ENCODE data around the gene PLSCR3.

PLSCR3 gene

DNA sequence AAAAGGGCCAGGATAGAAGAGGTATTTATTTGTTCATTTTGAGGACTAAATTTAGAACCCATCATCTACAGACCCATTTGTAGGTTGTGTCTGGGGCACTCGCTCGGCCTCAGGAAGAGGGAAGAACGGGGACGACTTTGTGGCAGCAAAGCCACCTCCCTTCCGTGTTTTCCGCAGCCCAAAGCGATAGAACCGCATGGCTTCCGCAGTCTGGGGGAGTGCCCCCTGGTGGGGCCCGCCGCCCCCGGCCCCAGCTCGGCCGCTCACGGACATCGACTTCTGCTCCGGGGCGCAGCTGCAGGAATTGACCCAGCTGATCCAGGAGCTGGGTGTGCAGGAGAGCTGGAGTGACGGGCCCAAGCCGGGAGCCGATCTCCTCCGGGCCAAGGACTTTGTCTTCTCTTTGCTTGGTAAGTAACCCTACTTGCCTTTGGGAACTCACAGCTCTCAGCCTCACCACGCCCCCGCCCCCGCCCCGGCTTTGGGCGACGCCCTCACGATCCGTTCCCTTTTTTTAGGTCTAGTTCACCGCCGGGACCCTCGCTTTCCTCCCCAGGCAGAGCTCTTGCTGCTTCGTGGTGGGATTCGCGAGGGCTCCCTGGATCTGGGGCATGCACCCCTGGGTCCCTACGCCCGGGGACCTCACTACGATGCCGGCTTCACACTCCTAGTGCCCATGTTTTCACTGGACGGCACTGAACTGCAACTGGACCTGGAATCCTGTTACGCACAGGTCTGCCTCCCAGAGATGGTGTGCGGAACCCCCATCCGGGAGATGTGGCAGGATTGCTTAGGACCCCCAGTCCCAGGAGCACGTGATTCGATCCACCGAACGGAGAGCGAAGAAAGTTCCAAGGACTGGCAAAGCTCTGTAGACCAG, 41.6 kb upstream of the PLSCR3 start:
- peak overlapping the region; percentile 62 to 95 (median 86) for H3K4me3 ChIP-seq (ENCODE audit: control insufficient read depth in 1 of 7, extremely low read depth in 1 of 7, insufficient read depth in 4 of 7, low read depth in 2 of 7, low read length in 6 of 7)
- ChIA-PET POLR2A (interaction anchor here (0.9 to 2.4 kb wide), 3 partner anchors 11 to 123 kb away, joined by 3 to 28 read pairs (median 6); partner anchors contain the start of genes POLR2A and TNFSF13), CTCF (interaction anchor here (0.6 to 3.9 kb wide), 33 partner anchors 10 to 679 kb away, joined by 3 to 29 read pairs (median 5); partner anchors contain the start of genes PLSCR3, POLR2A, SENP3 and SPEM2)
- no peaks in the 10 kb centered on the region for H3K9me3 ChIP-seq (ENCODE audit: control extremely low read depth in 1 of 5, control insufficient read depth in 4 of 5, insufficient read depth in 2 of 5, low read depth in 1 of 5, low read length in 4 of 5)
- peaks cover 0 to 32% (median 9%) of the 10 kb centered on the region in 5 experiments for H3K27me3 ChIP-seq (replicated peaks in 2 of 5; ENCODE audit: control insufficient read depth in 4 of 5, insufficient read depth in 5 of 5, low read length in 4 of 5)
- peak; percentile 62 to 80 (median 71) for DNase-seq
- no peaks in the 10 kb centered on the region for H3K36me3 ChIP-seq (ENCODE audit: control insufficient read depth in 4 of 4, insufficient read depth in 4 of 4, low read length in 3 of 4)
- H3K27ac ChIP-seq (ENCODE audit: insufficient read depth in 1 of 2, low read depth in 1 of 2, low read length in 2 of 2, poor library complexity in 1 of 2, severe bottlenecking in 2 of 2) = peak overlapping the region; percentile 25 to 55
- H3K4me1 ChIP-seq (ENCODE audit: control extremely low read depth in 1 of 4, control insufficient read depth in 4 of 4, insufficient read depth in 4 of 4, low read length in 3 of 4) = peaks cover 0 to 55% (median 52%) of the 10 kb centered on the region in 4 experiments
- 10% methylated on average over 44 of the region's 49 CpGs for WGBS (ENCODE audit: insufficient coverage)

GRCh38 chr17:7432296-7432695, 38.0 kb upstream of the PLSCR3 start:
- H3K9me3 ChIP-seq (ENCODE audit: control extremely low read depth in 1 of 5, control insufficient read depth in 4 of 5, insufficient read depth in 2 of 5, low read depth in 1 of 5, low read length in 4 of 5) = no peaks in the 10 kb centered on the region
- no peaks in the 10 kb centered on the region for H3K27me3 ChIP-seq (replicated peaks in 2 of 5; ENCODE audit: control insufficient read depth in 4 of 5, insufficient read depth in 5 of 5, low read length in 4 of 5)
- no peak overlapping the region for H3K4me3 ChIP-seq (ENCODE audit: control insufficient read depth in 1 of 7, extremely low read depth in 1 of 7, insufficient read depth in 4 of 7, low read depth in 2 of 7, low read length in 6 of 7)
- no peak for DNase-seq
- POLR2A ChIA-PET = interaction anchor here (0.7 kb wide), 1 partner anchor 406 kb away, joined by 4 read pairs; no protein-coding TSS in a partner anchor
- no peaks in the 10 kb centered on the region for H3K36me3 ChIP-seq (ENCODE audit: control insufficient read depth in 4 of 4, insufficient read depth in 4 of 4, low read length in 3 of 4)
- over 99% methylated on average over 11 of the region's 11 CpGs for WGBS (ENCODE audit: insufficient coverage)
- CTCF ChIA-PET = interaction anchor here (0.9 to 3.0 kb wide), 3 partner anchors 9 to 476 kb away, joined by 3 to 7 read pairs (median 5); partner anchors contain the start of gene TMEM256
- H3K27ac ChIP-seq (ENCODE audit: insufficient read depth in 1 of 2, low read depth in 1 of 2, low read length in 2 of 2, poor library complexity in 1 of 2, severe bottlenecking in 2 of 2) = no peak overlapping the region
- peaks cover 0 to 21% (median 19%) of the 10 kb centered on the region in 4 experiments for H3K4me1 ChIP-seq (ENCODE audit: control extremely low read depth in 1 of 4, control insufficient read depth in 4 of 4, insufficient read depth in 4 of 4, low read length in 3 of 4)

- no peak for DNase-seq
- Histone ChIP-seq H3K27me3 (replicated peaks in 2 of 5; ENCODE audit: control insufficient read depth in 4 of 5, insufficient read depth in 5 of 5, low read length in 4 of 5) (no peaks in the 10 kb centered on the region), H3K4me3 (ENCODE audit: control insufficient read depth in 1 of 7, extremely low read depth in 1 of 7, insufficient read depth in 4 of 7, low read depth in 2 of 7, low read length in 6 of 7) (no peak overlapping the region), H3K9me3 (ENCODE audit: control extremely low read depth in 1 of 5, control insufficient read depth in 4 of 5, insufficient read depth in 2 of 5, low read depth in 1 of 5, low read length in 4 of 5) (no peaks in the 10 kb centered on the region), H3K27ac (ENCODE audit: insufficient read depth in 1 of 2, low read depth in 1 of 2, low read length in 2 of 2, poor library complexity in 1 of 2, severe bottlenecking in 2 of 2) (no peak overlapping the region), H3K4me1 (ENCODE audit: control extremely low read depth in 1 of 4, control insufficient read depth in 4 of 4, insufficient read depth in 4 of 4, low read length in 3 of 4) (peaks cover 0 to 11% (median 9%) of the 10 kb centered on the region in 4 experiments), H3K36me3 (ENCODE audit: control insufficient read depth in 4 of 4, insufficient read depth in 4 of 4, low read length in 3 of 4) (no peaks in the 10 kb centered on the region)
- POLR2A ChIA-PET = no interaction called here
- 100% methylated on average over 1 of the region's 1 CpG for WGBS (ENCODE audit: insufficient coverage)
- CTCF ChIA-PET = interaction anchor here (3.0 kb wide), 1 partner anchor 28 kb away, joined by 7 read pairs; the partner anchor contains the start of gene TMEM256
Observed at GRCh38 chr17:7431231-7431630, 36.9 kb upstream of the PLSCR3 start.

DNA sequence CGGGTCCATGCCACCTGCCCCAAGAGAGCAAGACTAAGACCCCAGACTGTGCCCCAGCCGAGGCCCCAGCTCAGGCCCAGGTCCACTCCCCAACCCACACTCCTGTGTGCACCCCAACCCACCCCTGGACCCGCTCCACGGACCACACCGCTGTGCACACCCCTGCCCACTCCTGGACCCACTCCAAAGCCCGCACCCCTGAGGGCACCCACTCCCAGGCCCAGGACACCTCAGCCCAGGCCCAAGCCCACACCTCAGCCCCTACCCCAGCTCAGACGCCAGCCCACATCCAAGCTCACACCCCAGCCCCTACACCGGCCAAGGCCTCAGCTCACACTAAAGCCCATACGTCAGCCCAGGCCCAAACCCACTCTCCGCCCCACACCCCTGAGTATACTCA, 35.4 kb upstream of the PLSCR3 start:
- ChIA-PET CTCF (interaction anchor here (3.0 kb wide), 1 partner anchor 26 kb away, joined by 7 read pairs; the partner anchor contains the start of gene TMEM256), POLR2A (no interaction called here)

GRCh38 chr17:7428557-7428956, 34.2 kb upstream of the PLSCR3 start, which contains the start of gene SPEM3:
Gene SPEM3 (plus strand): TSS chr17:7428857. CDS start chr17:7428903, 46 bp downstream.
- CTCF ChIA-PET = no interaction called here
- no peaks in the 10 kb centered on the region for H3K27me3 ChIP-seq (replicated peaks in 2 of 5; ENCODE audit: control insufficient read depth in 4 of 5, insufficient read depth in 5 of 5, low read length in 4 of 5)
- H3K36me3 ChIP-seq (ENCODE audit: control insufficient read depth in 4 of 4, insufficient read depth in 4 of 4, low read length in 3 of 4) = no peaks in the 10 kb centered on the region
- H3K9me3 ChIP-seq (ENCODE audit: control extremely low read depth in 1 of 5, control insufficient read depth in 4 of 5, insufficient read depth in 2 of 5, low read depth in 1 of 5, low read length in 4 of 5) = no peaks in the 10 kb centered on the region
- H3K27ac ChIP-seq (ENCODE audit: insufficient read depth in 1 of 2, low read depth in 1 of 2, low read length in 2 of 2, poor library complexity in 1 of 2, severe bottlenecking in 2 of 2) = no peak within 1 kb of the TSS
- 89% methylated on average over 5 of the region's 5 CpGs for WGBS (ENCODE audit: insufficient coverage)
- no peaks in the 10 kb centered on the region for H3K4me1 ChIP-seq (ENCODE audit: control extremely low read depth in 1 of 4, control insufficient read depth in 4 of 4, insufficient read depth in 4 of 4, low read length in 3 of 4)
- POLR2A ChIA-PET = no interaction called here
- no peak for DNase-seq
- H3K4me3 ChIP-seq (ENCODE audit: control insufficient read depth in 1 of 7, extremely low read depth in 1 of 7, insufficient read depth in 4 of 7, low read depth in 2 of 7, low read length in 6 of 7) = no peak within 1 kb of the TSS

More for the DNA sequence above, 35.4 kb upstream of the PLSCR3 start:
- Histone ChIP-seq H3K27ac (ENCODE audit: insufficient read depth in 1 of 2, low read depth in 1 of 2, low read length in 2 of 2, poor library complexity in 1 of 2, severe bottlenecking in 2 of 2) (no peak overlapping the region), H3K27me3 (replicated peaks in 2 of 5; ENCODE audit: control insufficient read depth in 4 of 5, insufficient read depth in 5 of 5, low read length in 4 of 5) (no peaks in the 10 kb centered on the region), H3K36me3 (ENCODE audit: control insufficient read depth in 4 of 4, insufficient read depth in 4 of 4, low read length in 3 of 4) (no peaks in the 10 kb centered on the region), H3K4me1 (ENCODE audit: control extremely low read depth in 1 of 4, control insufficient read depth in 4 of 4, insufficient read depth in 4 of 4, low read length in 3 of 4) (no peaks in the 10 kb centered on the region), H3K4me3 (ENCODE audit: control insufficient read depth in 1 of 7, extremely low read depth in 1 of 7, insufficient read depth in 4 of 7, low read depth in 2 of 7, low read length in 6 of 7) (no peak overlapping the region), H3K9me3 (ENCODE audit: control extremely low read depth in 1 of 5, control insufficient read depth in 4 of 5, insufficient read depth in 2 of 5, low read depth in 1 of 5, low read length in 4 of 5) (no peaks in the 10 kb centered on the region)
- 100% methylated on average over 7 of the region's 10 CpGs for WGBS (ENCODE audit: insufficient coverage)
- DNase-seq = no peak

DNA sequence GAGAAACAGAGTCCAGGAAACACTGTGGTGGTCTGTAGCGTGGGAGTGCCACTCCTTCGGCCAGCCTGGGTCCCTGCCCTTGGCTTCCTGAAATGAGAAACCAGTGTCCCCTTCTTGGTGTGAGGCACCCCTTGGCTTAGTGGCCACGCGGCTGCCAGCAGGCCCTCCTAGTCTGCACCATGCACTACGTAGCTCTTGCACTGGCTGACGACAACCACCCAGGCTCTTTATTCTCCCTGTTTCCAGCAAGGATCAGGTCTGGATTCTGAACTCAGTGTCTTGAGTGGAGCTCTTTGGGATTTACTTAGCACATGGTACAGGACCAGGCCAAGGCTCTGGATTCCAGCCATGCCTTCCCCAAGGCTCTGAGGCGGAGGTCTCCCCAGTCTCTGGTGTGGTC, 33.2 kb upstream of the PLSCR3 start:
- Histone ChIP-seq H3K36me3 (ENCODE audit: control insufficient read depth in 4 of 4, insufficient read depth in 4 of 4, low read length in 3 of 4) (no peaks in the 10 kb centered on the region), H3K4me3 (ENCODE audit: control insufficient read depth in 1 of 7, extremely low read depth in 1 of 7, insufficient read depth in 4 of 7, low read depth in 2 of 7, low read length in 6 of 7) (no peak overlapping the region), H3K27me3 (replicated peaks in 2 of 5; ENCODE audit: control insufficient read depth in 4 of 5, insufficient read depth in 5 of 5, low read length in 4 of 5) (no peaks in the 10 kb centered on the region), H3K9me3 (ENCODE audit: control extremely low read depth in 1 of 5, control insufficient read depth in 4 of 5, insufficient read depth in 2 of 5, low read depth in 1 of 5, low read length in 4 of 5) (no peaks in the 10 kb centered on the region), H3K4me1 (ENCODE audit: control extremely low read depth in 1 of 4, control insufficient read depth in 4 of 4, insufficient read depth in 4 of 4, low read length in 3 of 4) (no peaks in the 10 kb centered on the region), H3K27ac (ENCODE audit: insufficient read depth in 1 of 2, low read depth in 1 of 2, low read length in 2 of 2, poor library complexity in 1 of 2, severe bottlenecking in 2 of 2) (no peak overlapping the region)
- ChIA-PET CTCF (no interaction called here), POLR2A (no interaction called here)
- WGBS (ENCODE audit: insufficient coverage) = 100% methylated on average over 4 of the region's 7 CpGs
- no peak for DNase-seq
